Measurements from ENCODE around the gene UBE2Q1.

The UBE2Q1 gene

DNA sequence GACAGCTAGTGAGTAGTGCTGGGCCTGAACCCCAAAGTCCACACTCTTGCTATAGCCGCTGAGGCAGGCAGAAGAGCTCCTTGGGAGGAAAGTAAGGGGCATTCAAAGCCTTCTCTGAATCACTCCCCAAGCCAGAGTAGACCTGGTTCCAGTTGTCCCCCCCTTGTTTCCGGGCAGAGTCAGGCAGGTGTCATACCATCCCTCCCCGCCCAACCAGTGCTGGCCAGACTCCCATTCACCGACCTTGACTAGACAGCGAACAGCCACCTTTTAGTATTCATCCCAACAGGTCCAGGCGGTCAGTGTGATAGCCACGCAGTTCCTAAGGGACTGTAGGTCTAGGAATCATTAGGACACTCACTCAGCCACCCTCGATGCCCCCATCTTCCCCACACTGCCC, 20.9 kb upstream of the UBE2Q1 start:
- no peak for DNase-seq
- intact Hi-C loops (cut with DNase I) = no loop called here

DNA sequence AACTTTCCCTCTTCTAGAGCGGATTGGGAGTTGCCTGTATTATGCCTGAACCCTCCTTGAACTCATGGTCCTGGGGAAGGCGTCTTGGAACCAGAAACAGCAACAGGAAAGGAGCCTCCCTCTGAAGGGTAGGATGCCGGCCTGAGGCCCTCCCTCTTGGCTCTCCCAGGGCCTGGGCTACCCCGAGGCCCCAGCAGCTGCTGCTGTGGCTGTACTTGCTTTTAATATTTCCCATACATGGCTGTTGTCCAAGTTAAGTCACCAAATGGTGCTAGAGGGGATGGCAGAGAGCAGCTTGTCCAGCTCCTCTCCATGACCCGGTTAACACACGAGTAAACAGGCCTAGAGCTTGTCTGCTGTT, 19.6 kb upstream of the UBE2Q1 start:
- intact Hi-C loops (cut with DNase I) = no loop called here
- DNase-seq = no peak

DNA sequence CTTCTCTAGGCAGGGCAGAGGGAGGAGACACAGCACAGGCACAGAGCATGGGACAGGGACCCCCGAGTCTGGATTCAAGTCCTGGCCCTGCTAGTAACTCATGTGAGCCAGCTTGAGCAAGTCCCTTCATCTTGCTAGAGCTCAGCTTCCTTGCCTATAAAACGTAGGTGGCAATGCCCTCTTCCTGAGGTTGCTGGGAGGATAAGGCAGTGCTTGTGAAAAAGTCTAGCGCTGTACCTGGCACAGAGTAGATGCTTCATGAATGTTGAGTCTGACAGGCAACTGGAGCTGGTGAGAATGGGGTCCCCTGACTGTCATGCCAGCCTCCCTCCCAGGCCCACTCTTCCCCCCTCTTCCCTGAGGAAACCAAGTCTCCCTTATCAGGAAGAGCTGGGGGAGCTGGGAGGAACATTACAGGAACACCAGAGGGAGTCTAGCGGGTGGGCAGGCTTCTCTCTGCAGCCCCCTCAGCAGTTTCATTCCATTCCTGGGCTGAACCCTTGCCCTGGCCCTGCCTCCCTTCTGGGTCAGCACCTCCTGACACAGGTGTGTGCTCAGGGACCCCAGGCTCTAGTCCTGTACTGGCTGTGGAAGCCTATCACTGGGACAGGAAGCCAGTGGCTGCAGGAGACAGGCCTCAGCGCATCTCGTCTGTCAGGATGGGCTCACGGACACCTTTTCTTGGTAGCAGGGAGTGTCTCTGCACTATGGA, 19.0 kb upstream of the UBE2Q1 start:
- intact Hi-C loops (cut with DNase I) = no loop called here
- DNase-seq = peak in 1 of 10 donors; percentile 59

DNA sequence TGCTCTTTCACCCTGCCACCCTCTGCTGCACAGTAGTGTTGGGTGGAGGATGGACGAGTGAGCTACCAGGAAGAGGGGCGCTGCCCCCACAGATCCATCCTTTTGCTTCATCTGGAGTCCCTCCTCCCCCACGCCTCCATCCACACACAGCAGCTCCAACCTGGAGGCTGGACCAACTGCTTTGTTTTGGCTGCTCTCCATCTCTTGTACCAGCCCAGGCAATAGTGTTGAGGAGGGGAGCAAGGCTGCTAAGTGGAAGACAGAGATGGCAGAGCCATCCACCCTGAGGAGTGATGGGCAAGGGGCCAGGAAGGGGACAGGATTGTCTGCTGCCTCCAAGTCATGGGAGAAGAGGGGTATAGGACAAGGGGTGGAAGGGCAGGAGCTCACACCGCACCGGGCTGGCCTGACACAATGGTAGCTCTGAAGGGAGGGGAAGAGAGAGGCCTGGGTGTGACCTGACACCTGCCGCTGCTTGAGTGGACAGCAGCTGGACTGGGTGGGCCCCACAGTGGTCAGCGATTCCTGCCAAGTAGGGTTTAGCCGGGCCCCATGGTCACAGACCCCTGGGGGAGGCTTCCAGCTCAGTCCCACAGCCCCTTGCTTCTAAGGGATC, 17.6 kb upstream of the UBE2Q1 start:
- DNase-seq = peak in 2 of 10 donors; percentile 67 to 85
- intact Hi-C loops (cut with DNase I) = no loop called here

DNA sequence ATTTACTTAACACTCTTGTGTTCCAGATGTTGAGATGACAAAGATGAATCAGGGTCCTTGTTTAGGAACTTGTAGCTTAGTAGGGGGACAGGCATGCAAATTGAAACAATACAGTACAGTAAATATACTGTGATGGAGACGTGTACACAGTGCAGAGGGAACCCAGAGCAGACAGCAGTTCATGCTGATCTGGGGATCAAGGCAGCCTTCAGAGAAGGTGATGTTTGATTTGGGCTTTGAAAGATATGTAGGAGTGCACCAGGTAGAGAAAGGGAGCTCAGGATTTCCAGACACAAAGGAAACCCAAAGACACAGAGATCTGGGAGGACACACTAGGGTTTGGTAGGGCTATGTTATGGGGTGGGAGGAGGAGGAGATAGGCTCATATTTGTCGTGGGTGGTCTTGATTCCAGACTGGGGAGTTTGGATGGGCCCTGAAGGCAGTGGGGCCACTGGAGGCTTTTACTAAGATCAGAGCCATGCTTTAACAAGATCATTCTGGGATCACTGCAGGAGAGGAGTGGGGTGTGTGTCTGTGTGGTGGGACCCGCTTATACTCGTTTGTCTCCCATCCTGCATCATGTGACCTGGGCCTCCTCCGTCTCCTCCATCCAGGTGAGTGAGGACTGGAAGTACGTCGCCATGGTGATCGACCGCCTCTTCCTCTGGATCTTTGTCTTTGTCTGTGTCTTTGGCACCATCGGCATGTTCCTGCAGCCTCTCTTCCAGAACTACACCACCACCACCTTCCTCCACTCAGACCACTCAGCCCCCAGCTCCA, 16.9 kb upstream of the UBE2Q1 start:
- intact Hi-C loops (cut with DNase I) = no loop called here
- DNase-seq = peak in 1 of 10 donors; percentile 63

DNA sequence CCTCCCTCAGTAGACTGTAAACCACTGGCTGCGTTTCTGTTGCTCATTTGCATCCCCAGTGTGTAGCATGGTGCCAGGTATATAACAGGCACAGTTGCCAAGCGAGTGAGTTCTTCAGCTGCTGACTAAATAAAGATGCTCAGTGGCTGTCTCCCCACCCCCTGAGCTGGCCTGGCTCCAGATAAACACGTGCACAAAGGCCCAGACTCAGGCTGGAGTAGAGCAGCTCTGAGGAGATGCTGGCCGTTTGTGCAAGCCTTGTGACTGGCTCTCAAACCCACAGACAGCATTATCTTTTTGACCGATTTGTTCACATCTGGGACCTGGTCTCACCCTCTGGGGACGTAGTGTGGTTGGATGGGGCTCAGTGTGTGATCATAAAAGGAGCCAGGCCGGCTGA, 16.3 kb upstream of the UBE2Q1 start:
- DNase-seq = peak in 9 of 10 donors; percentile 25 to 94 (median 66)
- intact Hi-C loops (cut with DNase I) = no loop called here

DNA sequence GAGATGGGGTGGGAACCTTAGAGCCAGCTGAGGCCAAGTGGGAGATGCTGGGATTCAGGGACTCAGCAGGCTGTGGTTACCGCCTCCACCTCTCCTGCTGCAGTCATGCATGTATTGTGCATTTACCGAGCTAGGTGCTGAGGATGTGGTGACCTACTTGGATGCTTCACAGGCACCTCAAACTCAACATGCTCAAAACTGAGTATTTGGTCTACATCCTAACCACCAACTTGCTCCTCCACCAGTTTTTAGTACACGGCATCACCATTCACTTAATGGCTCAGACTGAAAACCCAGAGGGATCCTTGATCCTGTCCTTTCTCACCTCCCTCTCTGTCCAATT, 14.7 kb upstream of the UBE2Q1 start:
- DNase-seq = peak in 1 of 10 donors; percentile 82
- intact Hi-C loops (cut with DNase I) = no loop called here

DNA sequence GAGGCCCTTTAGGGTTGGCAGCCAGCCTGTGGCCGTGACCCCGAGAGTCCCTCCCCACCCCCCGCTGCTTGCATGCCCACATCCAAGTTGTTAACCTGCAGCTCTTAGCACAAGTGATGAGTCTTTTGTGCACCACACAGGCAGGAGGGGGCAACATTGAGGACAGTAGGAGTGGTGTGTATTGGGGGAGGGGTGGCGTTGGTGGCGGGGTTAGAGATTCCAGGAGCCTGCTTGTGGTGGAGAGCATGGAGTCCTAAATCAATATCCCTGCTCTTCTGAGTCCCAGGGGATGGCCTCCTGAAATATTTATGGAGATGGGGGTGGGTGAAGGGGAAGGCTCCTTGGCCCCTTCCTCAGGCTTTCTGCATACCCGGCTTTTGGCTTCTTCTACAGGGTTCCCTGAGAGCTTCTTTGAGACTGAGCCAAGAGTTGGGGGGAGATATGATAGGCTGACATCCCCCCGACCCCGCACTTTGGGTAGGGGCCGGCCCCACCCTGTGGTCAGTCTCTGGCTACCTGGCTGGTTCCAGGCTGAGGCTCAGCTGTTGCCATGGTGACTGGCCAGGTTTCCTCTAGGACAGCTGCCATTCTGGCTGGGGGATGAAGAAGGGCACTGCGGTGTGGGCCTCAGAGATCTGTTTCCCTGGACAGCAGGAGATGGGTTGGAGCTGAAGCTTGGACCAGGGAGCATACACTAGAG, 14.2 kb upstream of the UBE2Q1 start:
- peak in 1 of 10 donors; percentile 82 for DNase-seq
- intact Hi-C loops (cut with DNase I) = no loop called here

DNA sequence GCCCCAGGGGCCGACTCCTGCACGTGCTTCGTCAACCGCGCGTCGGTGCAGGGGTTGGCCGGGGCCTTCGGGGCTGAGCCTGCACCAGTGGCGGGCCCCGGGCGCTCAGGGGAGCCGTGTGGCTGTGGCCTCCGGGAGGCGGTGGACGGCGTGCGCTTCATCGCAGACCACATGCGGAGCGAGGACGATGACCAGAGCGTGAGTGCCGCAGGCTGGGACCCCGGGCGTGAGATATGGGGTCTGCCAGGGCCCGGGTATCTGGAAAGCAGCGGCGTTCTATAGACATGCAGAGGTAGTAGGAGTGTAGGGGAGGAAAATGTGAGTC, 13.5 kb upstream of the UBE2Q1 start:
- no peak for DNase-seq
- intact Hi-C loops (cut with DNase I) = no loop called here

DNA sequence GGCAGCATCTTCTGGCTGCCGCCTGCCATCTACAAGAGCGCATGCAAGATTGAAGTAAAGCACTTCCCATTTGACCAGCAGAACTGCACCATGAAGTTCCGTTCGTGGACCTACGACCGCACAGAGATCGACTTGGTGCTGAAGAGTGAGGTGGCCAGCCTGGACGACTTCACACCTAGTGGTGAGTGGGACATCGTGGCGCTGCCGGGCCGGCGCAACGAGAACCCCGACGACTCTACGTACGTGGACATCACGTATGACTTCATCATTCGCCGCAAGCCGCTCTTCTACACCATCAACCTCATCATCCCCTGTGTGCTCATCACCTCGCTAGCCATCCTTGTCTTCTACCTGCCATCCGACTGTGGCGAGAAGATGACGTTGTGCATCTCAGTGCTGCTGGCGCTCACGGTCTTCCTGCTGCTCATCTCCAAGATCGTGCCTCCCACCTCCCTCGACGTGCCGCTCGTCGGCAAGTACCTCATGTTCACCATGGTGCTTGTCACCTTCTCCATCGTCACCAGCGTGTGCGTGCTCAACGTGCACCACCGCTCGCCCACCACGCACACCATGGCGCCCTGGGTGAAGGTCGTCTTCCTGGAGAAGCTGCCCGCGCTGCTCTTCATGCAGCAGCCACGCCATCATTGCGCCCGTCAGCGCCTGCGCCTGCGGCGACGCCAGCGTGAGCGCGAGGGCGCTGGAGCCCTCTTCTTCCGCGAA, 12.9 kb upstream of the UBE2Q1 start:
- no peak for DNase-seq
- intact Hi-C loops (cut with DNase I) = no loop called here

DNA sequence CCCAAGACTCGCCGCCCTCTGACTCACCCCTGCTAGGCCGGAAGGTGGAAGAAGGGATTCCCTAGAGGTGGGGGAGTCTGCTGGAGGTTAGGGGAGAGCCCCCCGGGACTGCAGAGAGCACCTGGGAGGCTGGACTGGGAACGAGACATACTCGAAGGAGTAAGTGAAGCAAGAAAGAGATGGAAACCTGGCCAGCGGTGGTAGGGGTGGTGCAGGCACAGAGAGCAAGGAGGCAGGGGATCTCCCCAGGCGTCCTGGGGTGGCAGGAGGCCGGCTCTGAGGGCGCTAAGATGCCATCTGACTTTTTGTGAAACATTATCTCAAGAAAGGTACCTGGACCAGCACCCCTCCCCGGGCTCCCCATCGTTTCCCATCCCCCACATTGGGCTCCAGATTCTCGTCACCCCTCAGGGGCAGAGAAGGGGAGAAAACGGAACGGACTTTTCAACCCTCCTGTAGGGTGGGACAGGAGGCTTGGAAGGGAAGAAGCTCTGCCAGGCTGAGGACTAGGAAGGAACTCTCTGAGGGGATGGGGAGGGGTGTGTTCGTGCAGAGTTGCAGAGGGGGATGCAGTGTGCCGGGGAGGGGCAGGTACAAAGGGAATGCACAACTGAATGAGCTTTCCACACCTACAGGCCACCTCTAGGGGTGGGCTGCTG, 9.8 kb upstream of the UBE2Q1 start:
- intact Hi-C loops (cut with DNase I) = loop anchor here (5.0 kb wide), 1 partner anchor 39 kb away; the partner anchor contains the start of gene ADAR
- DNase-seq = peak in 2 of 10 donors; percentile 67 to 80

DNA sequence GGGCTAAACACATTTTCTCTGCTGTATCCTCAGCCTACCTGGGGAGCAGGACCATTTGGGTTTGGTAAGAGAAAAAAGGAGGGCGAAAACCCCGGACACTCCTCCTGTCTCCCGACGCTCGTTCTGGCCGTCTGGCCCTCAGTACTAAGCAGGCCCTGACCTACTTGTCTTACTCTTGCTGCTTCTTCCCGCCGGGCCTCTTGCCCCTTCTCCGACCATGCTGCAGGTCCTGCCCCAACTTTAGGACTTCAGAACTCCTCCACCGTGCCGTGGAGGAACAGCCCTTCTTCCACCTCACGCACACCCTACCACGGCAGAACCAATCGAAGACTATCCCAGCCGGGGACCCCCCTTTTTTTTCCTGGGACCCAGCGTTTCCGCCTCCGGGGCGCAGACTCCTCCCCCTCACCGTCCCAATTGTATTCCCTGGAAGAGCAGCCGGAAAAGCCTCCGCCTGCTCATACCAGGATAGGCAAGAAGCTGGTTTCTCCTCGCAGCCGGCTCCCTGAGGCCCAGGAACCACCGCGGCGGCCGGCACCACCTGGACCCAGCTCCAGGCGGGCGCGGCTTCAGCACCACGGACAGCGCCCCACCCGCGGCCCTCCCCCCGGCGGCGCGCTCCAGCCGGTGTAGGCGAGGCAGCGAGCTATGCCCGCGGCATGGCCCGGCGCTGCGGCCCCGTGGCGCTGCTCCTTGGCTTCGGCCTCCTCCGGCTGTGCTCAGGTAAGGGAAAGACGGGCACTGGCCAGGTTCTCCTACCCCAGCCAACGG, 9.1 kb upstream of the UBE2Q1 start, which contains the start of gene CHRNB2:
Gene CHRNB2, plus strand, starts transcription at position 393 of the 771 bp plus-strand sequence. Its CDS starts 267 bp downstream, at position 660.
- intact Hi-C loops (cut with DNase I) = loop anchor here (5.0 kb wide), 1 partner anchor 40 kb away; the partner anchor contains the start of gene ADAR
- DNase-seq = peak; percentile 52 to 94 (median 72)

DNA sequence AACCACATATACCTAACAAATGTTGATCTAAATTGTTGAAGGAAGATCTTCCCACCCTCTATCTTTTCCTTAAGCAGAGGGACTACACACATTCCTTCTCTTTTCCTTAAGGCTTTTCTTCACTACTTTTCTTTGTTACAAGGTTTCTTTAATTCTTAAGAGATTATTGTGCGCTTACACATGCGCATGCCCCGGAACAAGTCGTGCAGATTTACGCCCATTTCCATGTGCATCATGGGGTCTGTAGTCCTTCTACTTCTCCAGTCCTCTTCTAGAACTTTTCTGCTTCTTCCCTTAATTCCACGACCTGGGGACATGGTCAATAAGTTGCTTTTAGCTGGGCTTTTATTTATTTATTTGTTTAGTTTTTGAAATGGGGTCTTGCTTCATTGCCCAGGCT, 7.4 kb upstream of the UBE2Q1 start:
- no peak for DNase-seq
- intact Hi-C loops (cut with DNase I) = loop anchor here (5.0 kb wide), 1 partner anchor 41 kb away; the partner anchor contains the start of gene ADAR

DNA sequence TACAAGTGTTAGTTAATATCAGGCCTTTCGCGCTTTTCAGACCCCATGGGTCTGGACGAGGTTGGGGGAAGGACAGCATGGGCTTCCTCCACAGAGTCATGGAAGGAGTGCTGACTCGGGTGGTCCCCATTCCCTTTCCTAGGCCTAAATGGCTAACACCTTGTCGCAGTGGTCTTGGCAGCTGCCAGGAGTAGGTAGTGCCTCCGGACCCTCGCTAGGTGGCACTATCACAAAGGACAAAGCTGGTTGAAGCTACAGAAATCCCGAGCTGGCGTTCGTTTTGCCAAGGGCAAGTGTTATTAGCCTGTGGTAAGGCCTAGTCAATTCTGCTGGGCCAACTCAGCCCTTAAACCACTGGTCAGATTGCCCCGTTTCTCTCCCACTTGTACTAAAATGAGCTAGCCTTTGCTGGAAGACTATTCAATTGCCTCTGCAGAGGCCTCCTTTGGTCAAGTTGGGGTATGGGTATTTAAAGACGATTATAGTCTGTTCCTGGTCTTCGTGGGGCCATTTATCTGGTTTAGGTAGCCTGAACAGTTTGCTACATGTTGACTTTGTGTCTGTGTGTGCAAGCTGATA, 1.1 kb upstream of the UBE2Q1 start:
- DNase-seq = peak; percentile 83 to 98 (median 88)
- intact Hi-C loops (cut with DNase I) = loop anchor here (1.0 to 10.0 kb wide), 7 partner anchors 67 to 505 kb away; partner anchors contain the start of genes CKS1B, EFNA4, KCNN3 and PMVK

DNA sequence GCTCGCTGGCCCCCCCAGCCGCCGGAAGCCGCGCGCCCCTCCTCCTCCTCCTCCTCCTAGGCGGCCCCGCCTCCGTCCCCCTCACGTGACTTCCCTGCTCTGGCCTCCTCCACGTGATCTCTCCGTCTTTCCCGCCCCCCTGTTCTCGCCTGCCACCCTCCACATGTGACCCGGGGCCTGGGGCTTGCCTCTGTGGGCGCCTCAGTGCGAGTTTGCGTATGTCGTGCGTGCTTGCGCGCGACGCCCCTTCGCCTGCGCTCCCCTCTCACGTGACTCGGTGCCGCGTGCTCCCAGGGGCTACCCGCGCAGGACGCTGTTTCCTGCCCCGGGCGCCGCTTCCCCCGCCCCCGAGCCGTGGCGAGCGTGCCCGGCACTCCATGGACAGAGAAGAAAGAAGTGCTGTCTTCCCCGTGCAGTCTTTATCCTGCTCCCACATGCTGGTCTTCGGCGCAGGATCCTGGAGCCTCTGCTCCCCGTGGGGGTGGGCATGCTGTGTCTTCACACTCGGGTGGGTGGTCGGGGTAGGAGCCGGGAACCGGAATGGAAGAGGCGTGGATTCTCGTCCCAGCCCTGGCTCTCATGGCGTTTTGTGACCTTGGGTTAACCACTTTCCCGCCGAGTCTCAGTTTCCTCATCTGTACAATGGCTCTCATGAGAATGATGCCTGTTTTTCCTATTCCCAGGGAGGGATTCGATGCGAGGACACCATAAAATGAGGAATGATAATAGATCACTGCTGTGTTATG, 431 bp upstream of the UBE2Q1 start:
- intact Hi-C loops (cut with DNase I) = loop anchor here (1.0 to 10.0 kb wide), 7 partner anchors 68 to 506 kb away; partner anchors contain the start of genes CKS1B, EFNA4, KCNN3 and PMVK
- DNase-seq = peak; percentile 98 to 100 (median 99)

DNA sequence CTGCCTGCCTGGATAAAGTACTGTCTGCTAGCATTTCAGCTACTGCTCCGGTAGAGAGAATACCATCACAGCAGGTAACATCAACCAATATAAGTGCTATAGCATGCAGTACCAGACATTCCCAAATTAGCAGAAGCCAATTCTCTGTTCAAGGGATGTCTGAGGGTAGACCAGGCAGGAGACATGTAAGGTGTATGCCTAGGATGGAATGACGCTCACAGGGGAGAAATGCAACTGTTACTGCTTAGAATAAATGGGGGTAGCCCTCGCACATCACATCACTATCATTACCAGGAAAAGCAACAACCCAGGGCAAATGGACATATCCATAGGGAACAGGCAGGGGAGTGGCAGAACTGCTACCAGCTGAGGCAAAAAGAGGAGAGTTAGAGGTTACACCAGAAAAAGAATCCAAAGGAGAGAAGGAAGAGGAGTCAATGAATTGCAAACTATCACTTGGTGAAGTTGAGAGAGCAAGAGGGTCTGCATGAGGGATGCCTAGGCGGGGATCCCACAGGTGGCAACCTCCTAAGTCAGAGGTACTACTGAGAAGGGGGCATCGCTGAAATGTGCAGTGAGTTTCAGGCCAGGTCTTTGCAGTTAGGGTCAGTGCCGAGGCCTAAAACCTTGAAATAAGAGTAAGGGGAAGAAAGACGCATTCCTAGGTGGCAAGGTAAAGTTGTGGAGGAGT, 1.1 kb downstream of the UBE2Q1 start:
- no peak for DNase-seq
- intact Hi-C loops (cut with DNase I) = loop anchor here (10.0 kb wide), 2 partner anchors 417 to 507 kb away; partner anchors contain the start of genes CKS1B, EFNA4 and SHC1

DNA sequence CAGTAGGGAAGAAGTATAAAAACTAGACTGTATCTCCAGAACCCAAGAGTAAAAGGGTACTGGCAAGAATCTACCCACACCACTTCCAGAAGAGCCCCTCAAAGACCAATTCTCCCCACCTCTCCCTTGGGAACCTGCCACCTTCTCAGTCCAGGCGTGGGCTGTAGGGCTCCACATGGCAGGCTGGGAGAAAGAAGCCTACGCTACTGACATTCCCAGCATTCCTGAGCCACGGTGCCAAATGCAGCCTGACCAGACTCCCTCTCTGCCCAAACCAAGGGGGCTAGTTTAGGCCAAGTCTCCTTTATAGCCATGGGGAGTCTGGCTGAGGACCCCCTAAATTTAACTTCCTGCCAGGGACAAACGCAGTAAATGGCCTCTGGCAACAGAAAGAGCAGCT, 2.0 kb downstream of the UBE2Q1 start:
- intact Hi-C loops (cut with DNase I) = loop anchor here (10.0 kb wide), 2 partner anchors 418 to 508 kb away; partner anchors contain the start of genes CKS1B, EFNA4 and SHC1
- DNase-seq = no peak
